H1 (cell line): Measurements from ENCODE around the gene NME4. TPM values are rescaled to one million over a fixed set of nuclear protein-coding genes. Genes with fewer than 3 reads are reported as not detected.

Experiments
- CHD1 ChIP-seq: IDR thresholded peaks from 2 replicates; pipeline ENCODE4 v1.6.1; 2012; ENCODE audit warnings: low read depth, low read length, improper control_type of control experiment
- CREB1 ChIP-seq: IDR thresholded peaks from 2 replicates; pipeline ENCODE4 v1.6.1; 2012; ENCODE audit warnings: inconsistent platforms
- GABPA ChIP-seq: IDR thresholded peaks from 2 replicates; pipeline ENCODE4 v1.6.1; 2011; ENCODE audit warnings: mild to moderate bottlenecking, low read length, moderate library complexity, borderline replicate concordance; ENCODE audit not compliant: insufficient read depth
- SAP30 ChIP-seq: fragments of 300-600 bp; sonication (generic); IDR thresholded peaks from 2 replicates; pipeline ENCODE4 v1.7.1; 2012; ENCODE audit warnings: low read length, moderate library complexity, mild to moderate bottlenecking, inconsistent platforms; ENCODE audit not compliant: insufficient read depth, insufficient replicate concordance
- SP4 ChIP-seq: IDR thresholded peaks from 2 replicates; pipeline ENCODE4 v1.6.1; 2012; ENCODE audit warnings: low read length, inconsistent platforms
- TBP ChIP-seq: IDR thresholded peaks from 2 replicates; pipeline ENCODE4 v1.6.1; 2011; ENCODE audit warnings: low read depth, low read length, improper control_type of control experiment
- polyA plus RNA-seq, 7 experiments: library from polyadenylated mRNA; depleted of rRNA in 3 of 7; stranded (reverse) in 5 of 7; unstranded in 2 of 7; fragments of >200 nt in 5 of 7; fragments of 200-250 nt in 2 of 7; gene quantifications; 1 replicate in 5 of 7; 2 replicates in 1 of 7; 4 replicates in 1 of 7; pipeline versions ENCODE4 v1.2.1 to v1.2.3, GENCODE V29; 2011 to 2013; ENCODE audit warnings: missing spikeins in 2 of 7, mixed read lengths in 2 of 7
- total RNA-seq: library from RNA; stranded (reverse); fragmentation: NEBNext Ultra II Directional; extraction: Animal tissue kit (Norgen Biotek cat#: 25700); gene quantifications from 2 replicates; pipeline ENCODE4 v1.2.1, GENCODE V29; 2021

NME4 gene
- total and polyA plus RNA-seq, 2 of the 8 experiments (the other 6 are each of a cell fraction or from before 2014, with no cell fraction given): 408 to 863 TPM

DNA sequence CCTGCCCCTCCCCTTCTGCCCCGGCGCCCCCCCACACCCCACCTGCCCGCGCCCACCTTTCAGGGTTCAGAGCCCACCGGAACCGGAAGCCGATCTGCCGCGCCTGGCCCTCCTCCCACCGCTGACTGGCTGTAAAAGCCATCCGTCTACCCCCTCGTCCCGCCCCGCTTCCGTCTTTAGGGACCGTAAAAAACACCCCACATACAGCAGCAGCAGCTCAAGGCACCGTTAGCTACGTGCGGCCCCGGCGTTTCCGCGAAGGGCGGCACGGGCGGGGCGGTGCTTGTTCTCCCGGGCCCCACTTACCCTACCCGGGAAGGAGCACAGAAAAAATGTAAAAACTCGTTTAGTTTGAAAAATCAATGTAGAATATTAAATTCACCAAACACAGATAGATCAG is 26.6 kb upstream of the NME4 start, which contains the start of gene MRPL28 (continued):
- TF ChIP-seq SP4: peak; percentile 78; the same call in 1 of the 2 replicates
- peak; percentile 79 for TF ChIP-seq CREB1
- TF ChIP-seq CHD1: no peak
- peak; percentile 96 for TF ChIP-seq GABPA
- TF ChIP-seq SAP30: no peak
- 0 out of 2 replicates have a peak, but pooled peaks have one; percentile 19 for TF ChIP-seq TBP
- TF ChIP-seq, all 59 proteins: peak for 10
